ENCODE measurements around the gene NRXN3.

Gene NRXN3

DNA sequence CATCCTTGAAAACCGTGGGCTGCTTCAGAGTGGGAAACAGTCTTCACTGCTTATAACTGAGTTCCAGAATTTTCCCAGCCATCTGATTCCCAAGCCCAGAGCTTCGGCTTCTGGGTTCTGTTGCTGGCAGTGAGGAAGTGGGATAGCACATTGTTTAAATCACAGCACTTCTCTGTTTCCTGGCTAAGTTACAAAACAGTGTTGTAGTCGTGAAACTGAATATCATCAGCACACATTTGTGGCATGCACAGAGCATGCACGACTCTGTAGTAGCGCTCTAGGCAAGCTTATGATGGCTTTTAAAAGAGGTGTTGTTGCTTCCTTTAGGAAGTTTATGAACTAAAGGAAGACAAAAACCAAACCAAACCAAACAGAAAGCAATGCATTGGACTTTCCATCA is 1005.5 kb downstream of the NRXN3 start:
- no peak overlapping the region for H3K4me3 ChIP-seq (ENCODE audit: low read depth, low read length)

DNA sequence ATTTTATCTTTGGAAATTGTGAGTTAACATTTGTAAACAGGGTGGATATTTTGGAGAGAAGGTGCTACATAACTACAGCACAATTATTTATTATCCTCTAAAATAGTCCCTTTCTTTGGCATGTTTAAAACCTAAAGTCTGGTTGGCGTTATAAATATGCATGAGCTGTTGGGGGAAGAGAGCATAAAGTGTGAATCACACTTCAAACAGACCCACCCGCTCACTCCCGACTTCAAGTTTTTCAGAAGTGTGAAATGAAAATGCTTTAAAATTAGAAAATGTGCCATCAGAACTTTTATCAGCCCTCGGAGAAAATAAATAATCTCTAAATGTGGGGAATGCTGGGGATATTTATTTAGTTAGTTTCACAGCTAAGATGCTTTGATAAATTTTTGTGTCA is 1006.9 kb downstream of the NRXN3 start:
- no peak overlapping the region for H3K4me3 ChIP-seq (ENCODE audit: low read depth, low read length)

DNA sequence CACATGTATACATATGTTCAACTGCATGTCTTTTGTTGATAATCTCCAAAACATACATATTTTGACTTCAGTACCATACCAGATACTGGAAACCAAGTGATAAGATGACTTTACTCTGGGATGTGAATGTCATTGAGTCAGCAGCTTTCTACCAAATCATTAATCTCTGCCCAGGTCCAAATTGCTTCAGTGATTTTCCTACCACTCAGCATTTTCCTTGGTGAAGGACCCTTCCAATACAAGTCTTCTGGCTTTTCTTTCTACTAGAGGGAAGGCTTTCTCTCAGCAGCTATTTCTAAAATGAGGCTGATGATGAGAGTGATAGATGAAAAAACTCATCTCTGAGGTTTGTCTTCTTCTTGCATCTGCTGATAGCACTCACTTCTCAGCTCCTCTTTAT is 1008.5 kb downstream of the NRXN3 start:
- no peak overlapping the region for H3K4me3 ChIP-seq (ENCODE audit: low read depth, low read length)

GRCh38 chr14:79179985-79180384 is 1009.8 kb downstream of the NRXN3 start:
- no peak overlapping the region for H3K4me3 ChIP-seq (ENCODE audit: low read depth, low read length)

- no peak overlapping the region for H3K4me3 ChIP-seq (ENCODE audit: low read depth, low read length)
Observed at GRCh38 chr14:79180656-79181055, 1010.5 kb downstream of the NRXN3 start.

- no peak overlapping the region for H3K4me3 ChIP-seq (ENCODE audit: low read depth, low read length)
Observed at GRCh38 chr14:79186523-79186922, 1016.4 kb downstream of the NRXN3 start.

GRCh38 chr14:79193689-79194477 is 1023.7 kb downstream of the NRXN3 start:
- H3K4me3 ChIP-seq (ENCODE audit: low read depth, low read length) = no peak overlapping the region

GRCh38 chr14:79196216-79196615 is 1026.0 kb downstream of the NRXN3 start:
- no peak overlapping the region for H3K4me3 ChIP-seq (ENCODE audit: low read depth, low read length)

DNA sequence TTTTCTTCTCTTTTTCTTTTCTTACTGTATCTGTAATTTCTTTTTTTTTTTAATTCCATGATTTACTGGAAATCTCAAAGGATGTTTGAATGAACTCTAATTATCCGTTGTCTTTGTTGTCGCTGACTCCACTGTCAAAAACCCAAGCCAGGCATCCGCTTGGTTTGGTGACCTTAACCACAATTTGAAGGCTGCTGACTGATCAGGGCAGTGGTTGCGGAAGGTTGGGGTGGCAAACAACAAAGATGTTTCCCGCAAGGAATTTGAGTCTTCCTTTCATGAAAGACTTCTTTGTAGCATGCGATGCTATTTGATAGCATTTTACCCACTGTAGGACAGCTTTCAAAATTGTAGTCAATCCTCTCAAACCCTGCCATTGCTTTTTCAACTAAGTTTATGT is 1027.3 kb downstream of the NRXN3 start:
- H3K4me3 ChIP-seq (ENCODE audit: low read depth, low read length) = no peak overlapping the region

- no peak overlapping the region for H3K4me3 ChIP-seq (ENCODE audit: low read depth, low read length)
Observed at GRCh38 chr14:79199217-79199616, 1029.0 kb downstream of the NRXN3 start.

DNA sequence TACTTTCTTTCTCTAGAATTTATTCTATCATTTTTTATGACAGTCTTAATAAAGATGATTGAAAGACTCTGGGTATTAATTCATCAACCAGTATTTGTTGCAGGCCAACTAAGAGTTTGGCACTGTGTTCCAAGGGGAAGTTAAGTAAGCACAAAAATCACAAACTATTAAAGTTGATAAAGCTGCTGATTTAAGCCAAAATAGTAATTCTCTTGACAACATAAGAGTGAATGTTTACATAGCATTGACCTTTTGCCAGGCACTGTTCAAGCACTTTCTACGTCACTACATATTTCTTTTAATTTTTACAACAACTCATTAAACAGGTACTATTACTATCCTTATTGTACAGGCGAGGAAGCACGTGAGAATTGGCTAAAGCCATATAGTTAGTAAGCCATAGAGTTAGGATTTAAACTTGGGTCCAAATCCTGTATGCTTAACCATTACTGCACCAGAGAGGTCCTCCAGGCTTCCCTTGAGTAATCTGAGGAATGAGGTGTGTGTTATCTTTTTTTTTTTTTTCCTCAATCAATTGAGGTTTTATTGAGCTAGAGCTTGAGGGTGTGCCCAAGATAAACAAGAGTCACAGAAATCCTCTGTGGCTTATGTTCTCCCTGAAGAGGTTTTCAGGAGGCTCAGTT is 1031.5 kb downstream of the NRXN3 start:
- no peak overlapping the region for H3K4me3 ChIP-seq (ENCODE audit: low read depth, low read length)

DNA sequence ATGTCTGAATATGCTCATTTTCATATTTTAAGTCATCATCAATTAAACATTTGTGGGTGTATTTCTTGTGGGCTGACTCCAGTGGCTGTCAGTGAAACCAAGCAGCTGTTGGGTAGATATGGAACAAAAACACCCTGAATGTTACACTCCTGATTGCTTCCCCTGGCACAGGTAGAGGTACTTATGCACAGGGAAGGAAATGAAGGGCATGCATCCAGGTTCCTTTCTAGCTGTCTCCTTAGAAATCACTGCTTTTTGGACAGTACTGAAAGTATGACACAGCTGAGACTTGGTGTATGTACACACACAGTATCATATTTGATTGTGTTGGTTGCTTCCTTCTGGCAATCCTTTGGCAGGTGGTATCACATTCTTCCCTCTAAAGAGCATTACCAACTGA is 1034.4 kb downstream of the NRXN3 start:
- no peak overlapping the region for H3K4me3 ChIP-seq (ENCODE audit: low read depth, low read length)

GRCh38 chr14:79209418-79209817 is 1039.2 kb downstream of the NRXN3 start:
- no peak overlapping the region for H3K4me3 ChIP-seq (ENCODE audit: low read depth, low read length)

DNA sequence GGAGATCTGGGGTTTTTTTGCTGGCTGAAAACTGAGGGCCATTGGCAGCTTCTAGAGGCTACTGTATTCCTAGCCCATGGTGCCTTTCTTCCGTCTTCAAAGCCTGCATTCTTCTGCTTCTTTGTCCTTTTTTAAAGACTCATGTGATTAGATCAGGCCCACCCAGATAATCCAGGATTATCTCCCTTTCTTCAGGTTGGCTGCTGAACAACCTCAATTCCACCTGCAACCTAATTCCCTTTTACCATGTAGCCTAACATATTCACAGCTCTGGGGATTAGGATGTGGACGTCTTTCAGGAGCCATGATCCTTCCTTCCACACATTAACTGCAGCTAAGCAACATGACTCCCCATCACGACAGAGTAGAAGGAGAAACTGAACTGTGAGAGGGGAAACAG is 1055.6 kb downstream of the NRXN3 start:
- H3K4me3 ChIP-seq (ENCODE audit: low read depth, low read length) = no peak overlapping the region

DNA sequence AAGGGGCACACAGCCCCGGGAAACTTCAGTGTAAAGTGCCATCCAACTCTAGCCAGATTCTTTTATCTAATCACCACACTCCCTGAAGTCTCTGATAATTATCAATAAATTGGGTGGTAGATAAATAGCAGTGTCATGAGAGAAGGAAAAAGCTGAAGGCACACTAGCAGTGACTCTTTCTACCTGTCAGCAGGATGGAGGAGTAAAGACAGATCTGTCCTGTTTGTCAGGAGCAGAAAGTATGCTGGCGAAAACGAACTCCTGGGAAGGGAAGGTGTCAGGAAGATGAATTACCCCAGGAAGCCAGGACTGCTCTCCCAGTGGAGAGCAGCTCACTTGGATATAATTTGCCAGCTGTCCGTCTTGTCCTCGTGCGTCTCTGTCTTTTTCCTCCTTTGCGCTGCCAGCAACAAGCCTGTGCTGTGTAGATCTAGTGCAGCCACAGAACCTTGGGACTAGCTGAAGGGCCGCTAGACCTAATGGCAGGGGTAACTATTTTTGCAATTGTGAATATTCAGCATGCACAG is 1059.3 kb downstream of the NRXN3 start:
- no peak overlapping the region for H3K4me3 ChIP-seq (ENCODE audit: low read depth, low read length)

GRCh38 chr14:79242666-79243065 is 1072.5 kb downstream of the NRXN3 start:
- H3K4me3 ChIP-seq (ENCODE audit: low read depth, low read length) = no peak overlapping the region

DNA sequence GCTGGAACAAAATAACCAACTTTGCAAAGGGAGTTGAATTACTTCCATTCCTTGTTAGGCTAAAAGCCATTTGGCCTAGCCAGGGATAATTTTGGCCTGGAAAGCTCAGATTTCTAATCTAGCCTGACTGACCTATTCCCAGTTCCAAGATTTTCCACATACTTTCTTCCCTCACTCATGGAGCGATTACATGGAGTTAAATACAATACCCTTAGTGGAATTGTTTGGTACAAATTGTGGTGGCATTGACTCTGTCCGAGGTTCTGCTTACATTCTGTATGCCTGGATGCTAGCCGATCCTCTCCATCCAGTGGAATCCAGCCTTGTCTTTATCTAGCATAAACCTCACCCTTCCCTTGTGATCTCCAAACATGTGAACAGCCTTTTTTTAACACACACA is 1076.0 kb downstream of the NRXN3 start:
- no peak overlapping the region for H3K4me3 ChIP-seq (ENCODE audit: low read depth, low read length)

DNA sequence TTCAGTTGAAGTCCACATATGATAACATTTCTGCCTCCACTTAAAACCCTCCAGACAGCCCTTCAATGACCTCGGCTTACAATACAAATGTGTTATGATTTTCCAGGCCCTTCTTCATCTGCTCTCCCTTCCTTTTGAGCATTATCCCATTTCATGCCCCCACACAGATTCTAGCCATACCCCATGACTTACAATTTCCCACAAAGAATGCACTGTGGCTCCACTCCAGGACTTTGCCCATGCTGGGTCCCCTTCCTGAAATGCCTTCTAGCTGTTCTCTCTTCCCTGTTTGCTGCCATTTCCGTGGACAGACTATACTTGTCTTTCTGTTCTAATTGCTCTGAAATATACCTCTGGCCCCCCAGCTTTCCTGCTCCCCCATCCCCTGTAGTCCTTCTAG is 1078.0 kb downstream of the NRXN3 start:
- H3K4me3 ChIP-seq (ENCODE audit: low read depth, low read length) = no peak overlapping the region

- H3K4me3 ChIP-seq (ENCODE audit: low read depth, low read length) = no peak overlapping the region
Observed at GRCh38 chr14:79248771-79249170, 1078.6 kb downstream of the NRXN3 start.

GRCh38 chr14:79251278-79251677 is 1081.1 kb downstream of the NRXN3 start:
- H3K4me3 ChIP-seq (ENCODE audit: low read depth, low read length) = no peak overlapping the region

DNA sequence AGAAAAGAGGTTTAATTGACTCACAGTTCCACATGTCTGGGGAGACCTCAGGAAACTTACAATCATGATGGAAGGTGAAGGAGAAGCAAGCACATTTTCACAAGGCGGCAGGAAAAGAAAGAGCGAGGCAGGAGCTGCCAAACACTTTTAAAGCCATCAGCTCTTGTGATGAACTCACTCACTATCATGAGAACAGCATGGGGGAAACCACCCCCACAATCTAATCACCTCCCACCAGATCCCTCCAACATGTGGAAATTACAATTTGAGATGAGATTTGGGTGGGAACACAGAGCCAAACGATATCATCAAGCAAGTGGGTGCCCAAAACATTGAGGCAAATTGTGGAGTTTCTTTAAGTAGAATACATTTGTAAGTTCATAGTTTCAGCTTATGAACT is 1083.4 kb downstream of the NRXN3 start:
- H3K4me3 ChIP-seq (ENCODE audit: low read depth, low read length) = no peak overlapping the region

DNA sequence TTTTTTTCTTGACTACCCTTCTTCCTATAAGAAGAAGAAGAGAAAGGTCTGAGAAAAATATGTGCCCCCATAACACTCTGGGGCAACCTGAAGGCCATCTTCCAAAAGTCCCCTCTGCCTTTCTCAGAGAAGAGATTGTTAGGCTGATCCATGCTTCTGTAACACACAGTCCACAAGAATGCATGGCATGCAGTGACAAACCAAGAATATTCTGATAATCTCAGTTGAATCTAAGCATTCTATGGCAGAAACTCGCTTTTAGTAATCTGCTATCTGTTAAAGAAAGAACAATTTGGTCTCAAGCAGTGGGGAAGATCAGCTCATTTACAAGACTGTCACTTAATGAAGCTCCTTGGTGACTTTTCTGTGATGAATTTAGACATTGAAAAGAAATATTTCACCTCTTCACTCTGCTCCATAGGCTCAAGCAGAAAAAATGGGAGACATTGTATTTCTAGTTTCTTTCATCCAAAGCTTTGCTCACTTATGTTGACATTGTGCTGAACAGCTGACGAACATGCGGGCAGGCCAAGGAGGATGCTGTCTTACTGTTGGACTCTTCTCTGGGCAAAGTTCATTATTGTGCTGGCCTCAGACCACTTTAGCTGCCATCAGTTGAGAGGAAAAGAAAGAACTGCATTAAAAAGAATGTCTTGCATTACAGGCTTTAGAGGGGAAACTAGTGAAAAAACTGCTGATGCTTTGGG is 1084.0 kb downstream of the NRXN3 start:
- H3K4me3 ChIP-seq (ENCODE audit: low read depth, low read length) = no peak overlapping the region

Data from iPS-11a (cell line).